GM18502 (cell line): Measurements from ENCODE around the gene ZFHX2.
A peak's percentile ranks its signal among the peaks of the same experiment; 100 is the strongest.

Source experiments
- ATAC-seq: cut with Tn5 transposase; IDR thresholded peaks from one replicate; pipeline ENCODE4 v1.9.1; 2021; ENCODE audit warnings: mild to moderate bottlenecking; ENCODE audit not compliant: unreplicated experiment, poor library complexity

The ZFHX2 gene

GRCh38 chr14:23573384-23574015 lies 21.9 kb upstream of the ZFHX2 start:
- no peak for ATAC-seq

- ATAC-seq: no peak
These were observed 21.3 kb upstream of the ZFHX2 start for GRCh38 chr14:23572836-23573235.

- ATAC-seq: no peak
These were observed 20.9 kb upstream of the ZFHX2 start for GRCh38 chr14:23572524-23572828.

GRCh38 chr14:23571701-23572523 lies 20.3 kb upstream of the ZFHX2 start:
- no peak for ATAC-seq

GRCh38 chr14:23570806-23571483 lies 19.4 kb upstream of the ZFHX2 start:
- ATAC-seq: no peak

GRCh38 chr14:23569443-23570151 lies 18.0 kb upstream of the ZFHX2 start:
- ATAC-seq: no peak

- ATAC-seq: no peak
These were observed 17.2 kb upstream of the ZFHX2 start for GRCh38 chr14:23568600-23569331.

GRCh38 chr14:23568021-23568599 lies 16.5 kb upstream of the ZFHX2 start:
- no peak for ATAC-seq

- peak; percentile 92 for ATAC-seq
These were observed 15.8 kb upstream of the ZFHX2 start, which contains the start of gene AP1G2 for GRCh38 chr14:23567186-23568020. TSS of gene AP1G2 (minus strand) at chr14:23567791. CDS start at chr14:23567314, 477 bp downstream.

GRCh38 chr14:23566778-23567185 lies 15.2 kb upstream of the ZFHX2 start:
- ATAC-seq: peak; percentile 5

- no peak for ATAC-seq
These were observed 14.7 kb upstream of the ZFHX2 start for GRCh38 chr14:23566112-23566777.

- ATAC-seq: no peak
These were observed 14.1 kb upstream of the ZFHX2 start for GRCh38 chr14:23565626-23566025.

- no peak for ATAC-seq
These were observed 13.3 kb upstream of the ZFHX2 start for GRCh38 chr14:23564876-23565275.

- no peak for ATAC-seq
These were observed 12.7 kb upstream of the ZFHX2 start for GRCh38 chr14:23564181-23564812.

GRCh38 chr14:23563473-23564180 lies 12.1 kb upstream of the ZFHX2 start:
- no peak for ATAC-seq

GRCh38 chr14:23562822-23563472 lies 11.4 kb upstream of the ZFHX2 start:
- ATAC-seq: no peak
